Glomerular endothelial cell (primary cell): ENCODE measurements around the gene SMCP. TPM values are rescaled to one million over a fixed set of nuclear protein-coding genes. Genes with fewer than 3 reads are reported as not detected.

Experiments used
- DNase-seq: peaks from one replicate; pipeline ENCODE4 v3.0.0-alpha.2; 2011; ENCODE audit warnings: low read depth, low spot score; ENCODE audit errors: extremely low read depth
- total RNA-seq: library from RNA; depleted of rRNA; stranded (reverse); fragments of >200 nt; gene quantifications from 2 replicates; pipeline ENCODE4 v1.2.3, GENCODE V29; 2015

The SMCP gene
- total RNA-seq, 1 donor from 2014 or later: not detected

- DNase-seq: no peak
These were observed 8.0 kb downstream of the SMCP start for GRCh38 chr1:152886085-152886484.

- no peak for DNase-seq
These were observed 8.8 kb downstream of the SMCP start for GRCh38 chr1:152886758-152887409.

- no peak for DNase-seq
These were observed 10.0 kb downstream of the SMCP start for GRCh38 chr1:152888126-152888525.

- DNase-seq: no peak
These were observed 20.9 kb downstream of the SMCP start for GRCh38 chr1:152899027-152899426.

- DNase-seq: no peak
These were observed 21.8 kb downstream of the SMCP start for GRCh38 chr1:152899883-152900282.

GRCh38 chr1:152901631-152902030 is 23.5 kb downstream of the SMCP start:
- no peak for DNase-seq

GRCh38 chr1:152902636-152903035 is 24.5 kb downstream of the SMCP start:
- DNase-seq: no peak

GRCh38 chr1:152904688-152905440 is 26.7 kb downstream of the SMCP start:
- DNase-seq: no peak

GRCh38 chr1:152906023-152906565 is 28.0 kb downstream of the SMCP start:
- no peak for DNase-seq

- DNase-seq: no peak
These were observed 29.8 kb downstream of the SMCP start, which contains the start of gene IVL for GRCh38 chr1:152907686-152908601. IVL (plus strand) TSS chr1:152908546; CDS start chr1:152909798, 1,252 bp downstream.

- DNase-seq: no peak
These were observed 31.1 kb downstream of the SMCP start for GRCh38 chr1:152909206-152909605.

- no peak for DNase-seq
These were observed 34.3 kb downstream of the SMCP start for GRCh38 chr1:152912471-152912870.

GRCh38 chr1:152912900-152913299 is 34.8 kb downstream of the SMCP start:
- no peak for DNase-seq

- DNase-seq: no peak
These were observed 39.7 kb downstream of the SMCP start for GRCh38 chr1:152917794-152918193.

GRCh38 chr1:152919071-152919470 is 40.9 kb downstream of the SMCP start:
- no peak for DNase-seq

- DNase-seq: no peak
These were observed 46.1 kb downstream of the SMCP start for GRCh38 chr1:152924191-152924590.

GRCh38 chr1:152926091-152926490 is 48.0 kb downstream of the SMCP start:
- DNase-seq: no peak

GRCh38 chr1:152928671-152929070 is 50.5 kb downstream of the SMCP start:
- no peak for DNase-seq

- no peak for DNase-seq
These were observed 54.2 kb downstream of the SMCP start for GRCh38 chr1:152932170-152932811.

GRCh38 chr1:152933196-152933595 is 55.1 kb downstream of the SMCP start:
- no peak for DNase-seq
